Activated naive CD4-positive, alpha-beta T cell treated with anti-CD3 and anti-CD28 coated beads, Interleukin-2, amount 50 U/mL, for 72 hours (primary cell): Measurements from ENCODE around the gene PCSK2. TPM values are rescaled to one million over a fixed set of nuclear protein-coding genes. Genes with fewer than 3 reads are reported as not detected.

ENCODE experiments used
- ATAC-seq, 2 donors: fragments of 150-1000 bp; cut with Tn5 transposase; 2 replicates each; pipeline ENCODE4 v1.10.0; 2021; ENCODE audit warnings: mild to moderate bottlenecking in 2 of 2, moderate library complexity in 2 of 2
- DNase-seq, 2 donors: peaks; one replicate each; pipeline ENCODE4 v3.0.0; 2021 to 2022; ENCODE audit warnings: low spot score in 2 of 2
- H3K27ac Mint-ChIP-seq, 2 donors: one replicate each; pipeline ENCODE4 v1.8.0; 2022; ENCODE audit warnings: mild to moderate bottlenecking in 2 of 2, mixed read lengths in 2 of 2
- H3K36me3 Mint-ChIP-seq, 2 donors: one replicate each; pipeline ENCODE4 v1.8.0; 2022; ENCODE audit warnings: mixed read lengths in 2 of 2
- H3K9me3 Mint-ChIP-seq, 2 donors: one replicate each; pipeline ENCODE4 v1.8.0; 2022; ENCODE audit warnings: mixed read lengths in 2 of 2
- total RNA-seq, 2 donors: library from RNA; stranded (reverse); gene quantifications; one replicate each; pipeline ENCODE4 v1.2.3, GENCODE V29; 2022

Gene PCSK2
- total RNA-seq, 2 donors from 2014 or later: not detected

DNA sequence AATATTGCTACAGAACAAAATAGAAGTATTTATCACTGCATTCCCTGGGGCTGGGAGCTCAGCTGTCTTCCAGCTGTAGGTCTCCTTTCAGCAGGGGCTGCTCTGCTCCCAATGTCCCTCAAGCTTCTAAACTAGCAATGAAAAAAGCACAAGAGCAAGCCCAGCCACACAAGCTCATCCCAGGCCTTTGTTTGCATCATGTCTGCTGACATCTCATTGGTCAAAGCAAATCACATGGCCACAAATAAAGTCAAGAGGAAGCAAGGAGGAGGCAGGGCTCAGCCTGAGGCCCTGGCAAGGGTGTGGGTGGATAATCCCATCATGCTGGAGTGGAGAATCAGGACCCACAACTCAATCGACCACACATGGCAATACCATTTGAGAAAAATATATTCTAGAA is 306.6 kb downstream of the PCSK2 start:
- DNase-seq: no peak
- no peaks in the 10 kb centered on the region for H3K9me3 Mint-ChIP-seq
- no peaks in the 10 kb centered on the region for H3K36me3 Mint-ChIP-seq
- ATAC-seq: no peak
- H3K27ac Mint-ChIP-seq: no peak overlapping the region

- H3K9me3 Mint-ChIP-seq: no peaks in the 10 kb centered on the region
- no peaks in the 10 kb centered on the region for H3K36me3 Mint-ChIP-seq
- ATAC-seq (no peak), DNase-seq (no peak)
- H3K27ac Mint-ChIP-seq: no peak overlapping the region
Observed at GRCh38 chr20:17534077-17534476, 307.2 kb downstream of the PCSK2 start.
